Uterus (tissue), 2 donors: ENCODE data around the gene P4HB.

Source experiments
- CTCF ChIP-seq, 4 experiments: fragments of 200-600 bp in 2 of 4; fragments of 450-650 bp in 2 of 4; sonication (generic) in 2 of 4; IDR thresholded peaks; one replicate each; pipeline ENCODE4 v1.5.1; 2016 to 2019; ENCODE audit warnings: antibody characterized with exemption in 4 of 4, mild to moderate bottlenecking in 2 of 4, moderate library complexity in 1 of 4
- POLR2A ChIP-seq, 2 donors: fragments of 450-650 bp; IDR thresholded peaks; one replicate each; pipeline ENCODE4 v1.6.1; 2016; ENCODE audit warnings: antibody characterized with exemption in 2 of 2, mild to moderate bottlenecking in 1 of 2, moderate library complexity in 1 of 2

GRCh38 chr17:81899514-81900166 is 39.3 kb upstream of the P4HB start:
- no peak for TF ChIP-seq CTCF (IDR thresholded peaks at IDR 0.05)
- no peak for TF ChIP-seq POLR2A (IDR thresholded peaks at IDR 0.05)
